ENCODE data around the gene AJAP1.

AJAP1 gene

DNA sequence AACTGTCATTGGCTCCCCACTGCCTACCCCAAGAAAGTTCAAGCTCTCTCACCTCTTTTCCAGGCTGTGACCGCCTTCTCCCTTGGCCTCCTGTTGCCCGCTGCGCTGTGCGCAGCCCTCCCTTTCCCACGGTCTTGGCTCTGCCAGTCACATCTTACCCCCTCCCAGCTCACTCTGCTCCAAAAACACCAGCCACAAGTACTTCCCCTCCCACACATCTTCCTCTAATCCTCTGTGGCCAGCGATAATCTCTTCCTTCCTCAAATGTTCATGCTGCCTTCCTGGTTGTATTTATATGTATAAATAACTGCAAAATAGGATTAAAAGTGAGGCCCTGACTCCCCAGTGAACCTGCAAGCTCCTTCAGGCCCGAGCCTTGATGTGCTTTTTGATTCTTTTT lies 81.8 kb downstream of the AJAP1 start:
- TF ChIP-seq, protein P1, sequence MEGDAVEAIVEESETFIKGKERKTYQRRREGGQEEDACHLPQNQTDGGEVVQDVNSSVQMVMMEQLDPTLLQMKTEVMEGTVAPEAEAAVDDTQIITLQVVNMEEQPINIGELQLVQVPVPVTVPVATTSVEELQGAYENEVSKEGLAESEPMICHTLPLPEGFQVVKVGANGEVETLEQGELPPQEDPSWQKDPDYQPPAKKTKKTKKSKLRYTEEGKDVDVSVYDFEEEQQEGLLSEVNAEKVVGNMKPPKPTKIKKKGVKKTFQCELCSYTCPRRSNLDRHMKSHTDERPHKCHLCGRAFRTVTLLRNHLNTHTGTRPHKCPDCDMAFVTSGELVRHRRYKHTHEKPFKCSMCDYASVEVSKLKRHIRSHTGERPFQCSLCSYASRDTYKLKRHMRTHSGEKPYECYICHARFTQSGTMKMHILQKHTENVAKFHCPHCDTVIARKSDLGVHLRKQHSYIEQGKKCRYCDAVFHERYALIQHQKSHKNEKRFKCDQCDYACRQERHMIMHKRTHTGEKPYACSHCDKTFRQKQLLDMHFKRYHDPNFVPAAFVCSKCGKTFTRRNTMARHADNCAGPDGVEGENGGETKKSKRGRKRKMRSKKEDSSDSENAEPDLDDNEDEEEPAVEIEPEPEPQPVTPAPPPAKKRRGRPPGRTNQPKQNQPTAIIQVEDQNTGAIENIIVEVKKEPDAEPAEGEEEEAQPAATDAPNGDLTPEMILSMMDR (IDR thresholded peaks at IDR 0.05; ENCODE audit: borderline replicate concordance, control extremely low read depth, extremely low read depth, insufficient read depth, missing control alignments): no peak
- no peak for DNase-seq (ENCODE audit: low spot score)
- in situ Hi-C loops (cut with MboI; ENCODE audit: low sequenced_read_pairs, unreplicated experiment): no loop called here

DNA sequence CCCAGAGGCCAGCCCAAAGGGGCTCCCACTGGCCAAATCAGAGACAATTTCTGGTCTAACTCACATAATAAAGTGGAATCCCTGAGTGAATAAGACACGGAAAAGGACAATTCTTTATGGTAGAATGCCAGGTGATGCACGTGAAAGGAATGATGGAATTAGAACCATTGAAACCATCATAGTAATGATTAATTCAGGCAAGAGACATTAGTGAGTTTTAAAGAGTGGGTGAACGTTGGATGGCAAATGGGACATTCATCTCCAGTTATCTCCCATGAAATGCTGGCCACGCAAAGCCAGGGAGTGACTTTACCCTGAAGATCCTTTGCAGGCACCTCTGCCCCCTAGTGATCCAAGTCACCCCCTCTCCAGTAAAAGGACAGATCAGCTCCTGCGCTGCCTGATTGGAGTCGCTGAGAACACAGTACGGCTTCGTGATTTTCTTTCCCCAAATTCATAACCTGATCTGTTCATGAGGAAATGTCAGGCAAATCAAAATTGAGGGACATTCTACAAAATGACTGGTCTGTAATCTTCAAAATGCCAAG lies 87.5 kb downstream of the AJAP1 start:
- DNase-seq (ENCODE audit: low spot score): no peak
- TF ChIP-seq, protein P1 (IDR thresholded peaks at IDR 0.05; ENCODE audit: borderline replicate concordance, control extremely low read depth, extremely low read depth, insufficient read depth, missing control alignments): no peak
- in situ Hi-C loops (cut with MboI; ENCODE audit: low sequenced_read_pairs, unreplicated experiment): no loop called here

DNA sequence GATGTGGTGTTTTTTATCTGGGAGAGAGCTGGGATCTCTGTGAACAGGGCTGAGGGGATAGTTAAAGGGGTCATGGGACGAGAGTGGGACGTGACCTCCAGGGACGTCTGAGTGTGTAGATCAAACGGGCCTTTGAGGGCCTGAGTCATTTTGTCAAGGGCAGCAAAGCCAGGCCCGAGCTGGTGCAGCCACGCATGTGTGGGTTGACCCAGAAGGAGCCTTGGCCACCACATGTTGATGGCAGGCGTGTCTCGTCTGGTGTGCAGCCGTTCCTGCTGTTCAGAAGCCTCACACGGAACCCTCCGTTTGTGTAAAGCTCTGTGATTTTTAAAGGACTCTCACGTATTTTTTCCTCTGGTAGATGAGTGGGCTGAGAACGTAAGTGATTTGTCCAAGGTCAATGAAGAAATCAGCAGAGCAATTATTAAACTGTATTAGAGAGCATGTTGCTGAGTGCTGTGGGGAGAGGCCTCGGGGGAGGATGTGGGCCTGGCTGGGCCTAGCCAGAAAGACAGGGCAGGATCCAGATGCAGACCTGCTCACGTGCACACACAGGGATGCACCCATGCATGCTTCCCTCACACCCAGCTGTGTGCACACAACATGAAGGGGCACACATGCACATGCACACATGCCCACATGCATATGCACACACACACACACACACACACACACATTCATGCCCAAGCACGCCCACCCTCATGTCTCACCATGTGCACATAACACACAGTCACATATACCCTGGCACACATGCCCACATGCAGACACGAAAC lies 89.8 kb downstream of the AJAP1 start:
- TF ChIP-seq, protein P1 (IDR thresholded peaks at IDR 0.05; ENCODE audit: borderline replicate concordance, control extremely low read depth, extremely low read depth, insufficient read depth, missing control alignments): no peak
- in situ Hi-C loops (cut with MboI; ENCODE audit: low sequenced_read_pairs, unreplicated experiment): no loop called here
- no peak for DNase-seq (ENCODE audit: low spot score)

DNA sequence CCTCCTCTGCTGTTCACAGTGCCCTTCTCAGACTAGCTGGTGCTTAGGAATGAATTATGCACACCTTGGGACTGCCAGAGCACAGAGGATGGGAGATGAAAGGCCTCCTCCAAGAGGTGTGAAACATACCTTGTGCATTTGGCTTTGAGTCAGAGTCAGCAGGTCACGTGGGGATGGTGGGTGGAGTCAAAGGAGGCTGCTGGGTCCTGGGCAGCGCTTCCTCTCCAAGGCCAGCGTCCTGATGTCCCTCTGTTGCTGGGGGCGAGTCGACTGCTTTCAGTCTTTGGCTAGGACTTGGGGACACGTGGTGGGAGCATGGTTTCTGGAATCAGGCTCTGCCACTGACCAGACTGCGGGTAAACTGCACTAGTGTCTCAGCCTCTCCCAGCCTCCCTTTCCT lies 91.2 kb downstream of the AJAP1 start:
- DNase-seq (ENCODE audit: low spot score): no peak
- in situ Hi-C loops (cut with MboI; ENCODE audit: low sequenced_read_pairs, unreplicated experiment): no loop called here
- TF ChIP-seq, protein P1 (IDR thresholded peaks at IDR 0.05; ENCODE audit: borderline replicate concordance, control extremely low read depth, extremely low read depth, insufficient read depth, missing control alignments): no peak

DNA sequence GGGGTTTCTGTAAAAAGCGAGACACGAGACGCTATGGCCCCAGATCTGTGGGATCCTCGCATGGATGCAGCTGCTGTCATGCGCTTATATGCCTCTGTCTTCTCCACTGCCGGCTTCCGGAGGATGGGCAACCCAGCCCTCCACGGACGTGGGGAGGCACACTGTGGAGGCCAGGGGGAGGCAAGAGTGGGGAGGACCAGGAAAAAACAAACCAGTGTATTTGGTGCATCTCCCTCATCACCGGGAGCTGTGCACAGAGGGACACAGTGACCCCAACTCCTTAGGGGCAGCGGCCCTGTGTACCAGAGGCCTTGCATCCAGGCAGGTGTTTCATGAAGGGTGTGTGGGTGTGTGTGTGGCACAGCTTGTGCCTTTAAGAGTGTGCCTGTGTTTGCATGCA lies 95.0 kb downstream of the AJAP1 start:
- in situ Hi-C loops (cut with MboI; ENCODE audit: low sequenced_read_pairs, unreplicated experiment): no loop called here
- TF ChIP-seq, protein P1 (IDR thresholded peaks at IDR 0.05; ENCODE audit: borderline replicate concordance, control extremely low read depth, extremely low read depth, insufficient read depth, missing control alignments): no peak
- DNase-seq (ENCODE audit: low spot score): no peak

DNA sequence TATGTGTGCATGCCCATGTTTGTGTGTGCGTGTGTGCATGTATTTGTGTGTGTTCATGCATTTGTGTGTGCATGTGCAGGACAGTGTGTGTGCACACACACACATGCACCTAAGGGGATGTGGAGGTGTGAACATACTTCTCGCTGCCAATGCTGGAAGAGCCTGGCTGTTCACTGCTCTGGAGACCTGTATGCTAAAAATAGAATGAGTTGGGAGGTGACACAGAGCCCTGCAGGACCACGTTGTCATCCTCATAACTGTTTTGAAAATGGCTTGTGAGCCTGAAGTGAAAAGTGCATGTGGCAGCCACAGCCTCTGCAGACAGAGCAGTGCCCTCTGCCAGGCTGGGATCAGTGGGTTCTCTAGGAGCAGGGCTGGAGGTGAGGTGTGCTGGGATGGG lies 95.8 kb downstream of the AJAP1 start:
- TF ChIP-seq, protein P1 (IDR thresholded peaks at IDR 0.05; ENCODE audit: borderline replicate concordance, control extremely low read depth, extremely low read depth, insufficient read depth, missing control alignments): no peak

More for the DNA sequence above, 95.8 kb downstream of the AJAP1 start:
- no peak for DNase-seq (ENCODE audit: low spot score)
- in situ Hi-C loops (cut with MboI; ENCODE audit: low sequenced_read_pairs, unreplicated experiment): no loop called here

All from GM13976 (cell line).